DOHH2 (cell line): ENCODE data around the gene NUDT8.
"Not testable (repeated sequence)": the region's sequence is repeated elsewhere in the genome, so short reads cannot be mapped to it uniquely, and the experiment has no call there.

Experiments
- H3F3A ChIP-seq: fragments of 200-600 bp; sonication (generic), shearing (Covaris generic); 2 replicates; pipeline ENCODE4 v1.6.0; 2016; ENCODE audit warnings: antibody characterized with exemption, mild to moderate bottlenecking; ENCODE audit not compliant: control insufficient read depth, insufficient read depth
- H3K27ac ChIP-seq: fragments of 200-600 bp; sonication (generic); 2 replicates; pipeline ENCODE4 v1.5.1; 2014; ENCODE audit warnings: low read depth, mild to moderate bottlenecking, low read length, moderate library complexity
- H3K27me3 ChIP-seq: fragments of 200-600 bp; sonication (generic); 2 replicates; pipeline ENCODE4 v1.6.1; 2014; ENCODE audit warnings: mild to moderate bottlenecking, low read length, mixed read lengths; ENCODE audit not compliant: control insufficient read depth
- H3K36me3 ChIP-seq: fragments of 200-600 bp; sonication (generic); 2 replicates; pipeline ENCODE4 v1.6.1; 2014; ENCODE audit warnings: mild to moderate bottlenecking, low read length, moderate library complexity, mixed read lengths; ENCODE audit not compliant: control insufficient read depth
- H3K4me1 ChIP-seq: fragments of 200-600 bp; sonication (generic); 2 replicates; pipeline ENCODE4 v1.6.1; 2014; ENCODE audit warnings: mild to moderate bottlenecking, low read length, mixed read lengths; ENCODE audit not compliant: control insufficient read depth
- H3K4me2 ChIP-seq: fragments of 200-600 bp; sonication (generic); 2 replicates; pipeline ENCODE4 v1.6.0; 2014; ENCODE audit warnings: mild to moderate bottlenecking, low read length, moderate library complexity
- H3K4me3 ChIP-seq: fragments of 200-600 bp; sonication (generic); 2 replicates; pipeline ENCODE4 v1.5.1; 2014; ENCODE audit warnings: mild to moderate bottlenecking, low read length, mixed read lengths
- H3K79me2 ChIP-seq: fragments of 200-600 bp; sonication (generic); 2 replicates; pipeline ENCODE4 v1.6.1; 2014; ENCODE audit warnings: mild to moderate bottlenecking, low read length, mixed read lengths; ENCODE audit not compliant: control insufficient read depth
- H3K9me2 ChIP-seq: fragments of 200-600 bp; sonication (generic); replicated peaks from 2 replicates; pipeline ENCODE4 v1.6.1; 2014; ENCODE audit warnings: mild to moderate bottlenecking, low read length, mixed read lengths; ENCODE audit not compliant: control insufficient read depth
- H3K9me3 ChIP-seq: fragments of 200-600 bp; sonication (generic); 2 replicates; pipeline ENCODE4 v1.6.1; 2014; ENCODE audit warnings: antibody characterized with exemption, low read length, mixed read lengths; ENCODE audit not compliant: control insufficient read depth, insufficient read depth
- H4K20me1 ChIP-seq: fragments of 200-600 bp; sonication (generic); 2 replicates; pipeline ENCODE4 v1.6.0; 2014; ENCODE audit warnings: low read depth, mild to moderate bottlenecking, antibody characterized with exemption, low read length, moderate library complexity; ENCODE audit not compliant: control insufficient read depth, insufficient read depth
- EZH2phosphoT487 ChIP-seq: fragments of 200-600 bp; sonication (generic); IDR thresholded peaks from 2 replicates; pipeline ENCODE4 v1.6.1; 2017; ENCODE audit warnings: borderline replicate concordance, mild to moderate bottlenecking, antibody characterized with exemption, low read length, moderate library complexity, mixed read lengths
- TF ChIP-seq, protein P1 (sequence below): fragments of 200-600 bp; sonication (generic); IDR thresholded peaks from one replicate; pipeline ENCODE4 v1.5.1; 2014; ENCODE audit warnings: antibody characterized with exemption, mild to moderate bottlenecking, low read depth, low read length; ENCODE audit not compliant: poor library complexity, severe bottlenecking

NUDT8 gene

DNA sequence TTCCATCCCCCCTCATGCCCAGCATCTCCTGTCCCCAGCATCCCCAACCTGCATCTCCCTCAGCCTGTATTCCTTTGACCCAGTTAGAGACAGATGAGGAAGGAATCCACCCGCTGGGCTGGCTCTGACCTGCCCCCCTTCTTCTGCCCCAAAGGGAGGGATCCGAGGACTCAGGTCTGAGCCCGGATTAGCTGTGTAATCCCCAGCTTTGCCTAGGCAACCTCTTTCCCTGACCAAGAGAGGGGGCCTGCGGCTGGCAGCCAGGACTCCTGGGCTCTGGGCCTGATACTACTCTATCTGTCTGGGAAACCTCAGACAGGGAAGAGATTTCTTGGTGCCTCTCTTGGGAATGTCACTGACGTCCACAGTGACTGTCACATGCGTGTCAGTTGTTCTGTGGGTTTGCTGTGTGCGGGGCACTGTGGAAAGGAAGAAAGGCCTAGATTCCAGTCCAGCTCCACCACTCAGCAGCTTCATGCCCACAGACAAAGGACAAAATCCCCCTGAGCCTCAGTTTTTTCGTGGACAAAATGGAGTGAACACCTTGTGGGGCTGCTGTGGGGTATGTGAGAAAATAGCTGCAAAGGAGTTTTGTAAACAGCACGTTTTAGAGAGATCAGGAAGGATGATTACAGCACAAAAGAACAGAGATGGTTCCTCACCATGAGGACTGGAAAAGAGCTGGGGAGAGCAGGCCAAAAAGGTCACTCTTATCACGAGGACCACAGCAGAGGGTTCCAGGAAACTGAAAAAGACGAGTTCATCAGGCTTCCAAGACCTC lies 24.3 kb downstream of the NUDT8 start:
- Histone ChIP-seq H3K27ac (no peak overlapping the region), H3F3A (0 out of 2 replicates have a peak, but pooled peaks cover 5% of the 10 kb centered on the region), H3K9me2 (no peaks in the 10 kb centered on the region), H3K36me3 (peaks cover 21% of the 10 kb centered on the region), H3K4me1 (peaks cover 37% of the 10 kb centered on the region), H3K27me3 (no peaks in the 10 kb centered on the region), H3K4me3 (no peak overlapping the region), H3K4me2 (no peak overlapping the region; the same call in 1 of the 2 replicates), H3K79me2 (peaks cover 25% of the 10 kb centered on the region), H4K20me1 (no peaks in the 10 kb centered on the region), H3K9me3 (no peaks in the 10 kb centered on the region)
- TF ChIP-seq, protein P1, sequence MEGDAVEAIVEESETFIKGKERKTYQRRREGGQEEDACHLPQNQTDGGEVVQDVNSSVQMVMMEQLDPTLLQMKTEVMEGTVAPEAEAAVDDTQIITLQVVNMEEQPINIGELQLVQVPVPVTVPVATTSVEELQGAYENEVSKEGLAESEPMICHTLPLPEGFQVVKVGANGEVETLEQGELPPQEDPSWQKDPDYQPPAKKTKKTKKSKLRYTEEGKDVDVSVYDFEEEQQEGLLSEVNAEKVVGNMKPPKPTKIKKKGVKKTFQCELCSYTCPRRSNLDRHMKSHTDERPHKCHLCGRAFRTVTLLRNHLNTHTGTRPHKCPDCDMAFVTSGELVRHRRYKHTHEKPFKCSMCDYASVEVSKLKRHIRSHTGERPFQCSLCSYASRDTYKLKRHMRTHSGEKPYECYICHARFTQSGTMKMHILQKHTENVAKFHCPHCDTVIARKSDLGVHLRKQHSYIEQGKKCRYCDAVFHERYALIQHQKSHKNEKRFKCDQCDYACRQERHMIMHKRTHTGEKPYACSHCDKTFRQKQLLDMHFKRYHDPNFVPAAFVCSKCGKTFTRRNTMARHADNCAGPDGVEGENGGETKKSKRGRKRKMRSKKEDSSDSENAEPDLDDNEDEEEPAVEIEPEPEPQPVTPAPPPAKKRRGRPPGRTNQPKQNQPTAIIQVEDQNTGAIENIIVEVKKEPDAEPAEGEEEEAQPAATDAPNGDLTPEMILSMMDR, result no peak
- TF ChIP-seq EZH2phosphoT487, result no peak

DNA sequence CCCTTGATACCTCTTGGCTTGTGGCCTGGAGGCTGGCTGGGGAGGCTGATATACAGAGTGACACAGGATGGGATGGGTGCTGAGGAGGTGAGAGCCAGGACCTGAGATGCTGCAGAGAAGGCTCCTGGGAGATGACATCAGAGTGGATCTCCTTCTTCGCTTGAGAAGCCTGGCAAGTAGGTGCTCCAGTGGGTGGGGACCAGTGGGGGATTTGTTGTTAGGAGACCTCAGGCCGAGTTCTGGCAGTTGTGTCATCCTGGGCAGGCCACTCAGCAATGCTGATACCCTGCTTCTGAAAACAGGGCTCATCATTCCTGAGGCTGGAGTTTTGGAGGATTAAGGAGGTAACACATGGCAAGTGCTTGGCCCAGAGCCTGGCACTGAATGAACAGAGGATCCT lies 24.9 kb downstream of the NUDT8 start:
- H3K79me2 ChIP-seq, result peaks cover 25% of the 10 kb centered on the region
- H3K4me3 ChIP-seq, result no peak overlapping the region
- no peak overlapping the region for H3K4me2 ChIP-seq
- no peaks in the 10 kb centered on the region for H3K9me3 ChIP-seq
- H4K20me1 ChIP-seq, result no peaks in the 10 kb centered on the region
- peaks cover 16% of the 10 kb centered on the region for H3K36me3 ChIP-seq
- peaks cover 43% of the 10 kb centered on the region for H3K4me1 ChIP-seq
- H3K27ac ChIP-seq, result no peak overlapping the region
- no peak for TF ChIP-seq EZH2phosphoT487
- TF ChIP-seq, protein P1, result no peak
- H3K9me2 ChIP-seq, result no peaks in the 10 kb centered on the region
- H3K27me3 ChIP-seq, result no peaks in the 10 kb centered on the region
- peaks cover 8% of the 10 kb centered on the region for H3F3A ChIP-seq

DNA sequence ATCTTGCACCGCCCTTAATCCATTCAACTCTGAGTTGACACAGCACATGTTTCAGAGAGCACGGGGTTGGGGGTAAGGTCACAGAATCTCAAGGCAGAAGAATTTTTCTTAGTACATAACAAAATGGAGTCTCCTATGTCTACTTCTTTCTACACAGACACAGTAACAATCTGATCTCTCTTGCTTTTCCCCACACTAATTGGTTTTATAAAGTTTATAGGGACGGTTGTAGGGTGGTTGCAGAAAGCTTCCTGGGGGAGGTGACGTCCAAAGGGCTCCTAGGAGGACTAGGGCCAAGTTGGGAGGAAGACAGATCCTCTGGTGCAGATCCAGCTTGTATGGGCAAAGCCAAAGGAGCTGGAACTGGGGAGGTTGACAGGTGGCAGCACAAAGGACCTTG lies 25.6 kb downstream of the NUDT8 start:
- H3K4me2 ChIP-seq, H3K27me3 ChIP-seq, H3F3A ChIP-seq, H3K9me3 ChIP-seq, H4K20me1 ChIP-seq, H3K27ac ChIP-seq, H3K4me3 ChIP-seq, H3K9me2 ChIP-seq: not testable (repeated sequence)
- peaks cover 50% of the 10 kb centered on the region for H3K4me1 ChIP-seq
- H3K36me3 ChIP-seq, result peaks cover 11% of the 10 kb centered on the region
- peaks cover 24% of the 10 kb centered on the region for H3K79me2 ChIP-seq

DNA sequence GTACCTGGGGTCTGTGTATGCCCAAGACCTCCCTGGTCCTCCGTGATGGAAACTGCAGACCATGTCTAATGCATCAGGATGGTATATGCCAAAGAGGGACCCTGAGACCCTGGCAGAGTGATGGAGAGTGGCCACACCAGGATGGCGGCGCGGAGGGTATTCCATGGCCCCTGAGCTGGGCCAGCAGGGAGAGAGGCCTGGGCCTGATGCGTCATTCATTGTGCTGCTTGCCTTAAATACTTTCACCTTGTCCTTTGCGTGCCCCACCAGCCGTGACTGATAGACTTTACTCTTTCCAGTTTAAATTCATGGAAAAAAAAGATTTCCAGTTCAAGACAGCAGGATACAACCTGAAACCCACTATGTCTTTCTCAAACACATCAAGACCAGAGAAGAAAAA lies 28.6 kb downstream of the NUDT8 start:
- H3K4me2 ChIP-seq, result peak overlapping the region; percentile 80
- H3K27me3 ChIP-seq, result no peaks in the 10 kb centered on the region
- H3F3A ChIP-seq, result peaks cover 9% of the 10 kb centered on the region
- no peaks in the 10 kb centered on the region for H3K36me3 ChIP-seq
- peak overlapping the region; percentile 71 for H3K27ac ChIP-seq
- peaks cover 34% of the 10 kb centered on the region for H3K4me1 ChIP-seq
- no peaks in the 10 kb centered on the region for H3K9me2 ChIP-seq
- no peaks in the 10 kb centered on the region for H4K20me1 ChIP-seq
- TF ChIP-seq, protein P1, result no peak
- TF ChIP-seq EZH2phosphoT487, result no peak
- no peaks in the 10 kb centered on the region for H3K9me3 ChIP-seq
- no peaks in the 10 kb centered on the region for H3K79me2 ChIP-seq
- peak overlapping the region; percentile 67 for H3K4me3 ChIP-seq
